T-cell (primary cell): ENCODE measurements around the gene STX17. TPM values are rescaled to one million over a fixed set of nuclear protein-coding genes. Genes with fewer than 3 reads are reported as not detected.

Experiments
- ATAC-seq, 4 experiments: fragments of 200-7000 bp in 3 of 4; fragments of 150-1000 bp in 1 of 4; cut with Tn5 transposase; replicated peaks in 1 of 4; 1 replicate in 3 of 4; 2 replicates in 1 of 4; pipeline ENCODE4 v1.10.0; 2021; ENCODE audit warnings: moderate library complexity in 3 of 4, mild to moderate bottlenecking in 2 of 4, moderate number of reproducible peaks in 1 of 4
- CTCF ChIA-PET, 2 donors: fragments of 300-600 bp; sonication (Branson Sonifier 250); formaldehyde crosslinking; loops; one replicate each; lab custom pipeline; 2022; ENCODE audit warnings: antibody characterized with exemption in 2 of 2; lab: Charles Lee
- POLR2A ChIA-PET, 2 donors: fragments of 300-600 bp; sonication (Branson Sonifier 250); formaldehyde crosslinking; loops; one replicate each; lab custom pipeline; 2022; ENCODE audit warnings: antibody characterized with exemption in 2 of 2; lab: Charles Lee
- DNase-seq, 35 experiments: peaks; one replicate each; pipeline versions ENCODE4 v3.0.0 to v3.0.0-alpha.2; 2013 to 2023
- H3K27ac ChIP-seq: one replicate; pipeline ENCODE4 v1.5.1; 2013; ENCODE audit warnings: low read length
- H3K27me3 ChIP-seq, 2 experiments: replicated peaks in 1 of 2; 1 replicate in 1 of 2; 2 replicates in 1 of 2; pipeline versions ENCODE4 v1.6.1 to v1.7.0; 2013; ENCODE audit warnings: low read length in 1 of 2, mixed read lengths in 1 of 2; ENCODE audit not compliant: control insufficient read depth in 2 of 2, insufficient read depth in 2 of 2; ENCODE audit errors: extremely low read depth in 1 of 2
- H3K36me3 ChIP-seq, 2 donors: 1 replicate in 1 of 2; 2 replicates in 1 of 2; pipeline versions ENCODE4 v1.6.1 to v1.7.0; 2013; ENCODE audit warnings: low read length in 1 of 2; ENCODE audit not compliant: control insufficient read depth in 2 of 2, insufficient read depth in 1 of 2; ENCODE audit errors: extremely low read depth in 1 of 2
- H3K4me1 ChIP-seq, 2 experiments: 1 replicate in 1 of 2; 2 replicates in 1 of 2; pipeline versions ENCODE4 v1.6.1 to v1.7.0; 2013; ENCODE audit warnings: low read length in 2 of 2, mixed read lengths in 1 of 2; ENCODE audit not compliant: insufficient read depth in 2 of 2, control insufficient read depth in 1 of 2; ENCODE audit errors: extremely low read depth in 1 of 2
- H3K4me3 ChIP-seq, 2 donors: 1 replicate in 1 of 2; 2 replicates in 1 of 2; pipeline versions ENCODE4 v1.5.1 to v1.7.0; 2013; ENCODE audit warnings: mild to moderate bottlenecking in 2 of 2, low read length in 1 of 2, moderate library complexity in 1 of 2; ENCODE audit not compliant: control insufficient read depth in 1 of 2; ENCODE audit errors: extremely low read depth in 1 of 2
- H3K9me3 ChIP-seq: 2 replicates; pipeline ENCODE4 v1.7.0; 2013
- H3K27ac Mint-ChIP-seq, 2 donors: one replicate each; pipeline ENCODE4 v1.8.0; 2020 to 2021; ENCODE audit warnings: mild to moderate bottlenecking in 2 of 2, mixed read lengths in 2 of 2
- H3K27me3 Mint-ChIP-seq, 2 donors: one replicate each; pipeline ENCODE4 v1.8.0; 2021 to 2022; ENCODE audit warnings: mixed read lengths in 2 of 2
- H3K36me3 Mint-ChIP-seq: one replicate; pipeline ENCODE4 v1.8.0; 2021; ENCODE audit warnings: mixed read lengths
- H3K4me1 Mint-ChIP-seq, 3 donors: one replicate each; pipeline ENCODE4 v1.8.0; 2020 to 2022; ENCODE audit warnings: mixed read lengths in 3 of 3, mild to moderate bottlenecking in 1 of 3
- H3K4me3 Mint-ChIP-seq, 3 donors: one replicate each; pipeline ENCODE4 v1.8.0; 2020 to 2022; ENCODE audit warnings: mild to moderate bottlenecking in 3 of 3, mixed read lengths in 3 of 3, moderate library complexity in 3 of 3
- H3K9me3 Mint-ChIP-seq, 3 donors: one replicate each; pipeline ENCODE4 v1.8.0; 2020 to 2022; ENCODE audit warnings: mixed read lengths in 3 of 3
- WGBS: methylation state at CpG from one replicate; pipeline ENCODE4 v1.1.5; 2013; ENCODE audit warnings: missing lambda C conversion rate; ENCODE audit not compliant: insufficient coverage; 5-methylcytosine and 5-hydroxymethylcytosine counted together
- total RNA-seq, 35 experiments: library from RNA in 6 of 35; stranded (reverse) in 6 of 35; fragments of 120-200 nt in 1 of 35; gene quantifications; one replicate each; pipeline versions ENCODE4 v1.2.1 to v1.2.4 and lab custom pipeline; 2013 to 2026

Gene STX17
- total RNA-seq, 5 donors from 2014 or later (not counting 1 experiment from before 2014, with no cell fraction given) = 33.5 to 47.5 (median 35.9) TPM

DNA sequence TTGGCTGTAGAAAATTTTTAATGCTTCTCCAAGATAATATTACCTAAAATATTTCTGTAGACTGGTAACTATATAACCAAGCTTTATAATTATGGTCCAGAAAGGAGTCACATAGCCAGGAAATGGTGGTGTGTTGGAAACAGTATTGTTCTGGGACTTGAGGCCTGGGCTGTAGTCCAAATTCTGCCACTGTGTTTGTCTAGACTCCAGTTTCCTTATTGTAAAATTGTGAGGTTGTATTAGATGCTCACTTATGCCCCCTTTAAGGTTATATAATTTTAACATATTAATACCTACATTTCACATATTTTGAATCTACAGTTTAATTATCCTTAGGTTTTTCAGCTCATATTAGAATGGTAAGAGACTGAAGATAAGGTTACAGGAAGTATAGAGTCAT is 42.4 kb downstream of the STX17 start:
- Mint-ChIP-seq H3K4me3 (no peak overlapping the region), H3K27ac (no peak overlapping the region), H3K27me3 (no peaks in the 10 kb centered on the region), H3K4me1 (peaks cover 16 to 24% (median 21%) of the 10 kb centered on the region in 3 donors), H3K9me3 (no peaks in the 10 kb centered on the region), H3K36me3 (peaks cover 29% of the 10 kb centered on the region)
- peaks cover 0 to 7% of the 10 kb centered on the region in 2 donors for H3K36me3 ChIP-seq
- H3K4me1 ChIP-seq = no peaks in the 10 kb centered on the region
- H3K4me3 ChIP-seq = no peak overlapping the region
- no peak for ATAC-seq
- H3K27ac ChIP-seq = no peak overlapping the region
- DNase-seq = no peak
- no peaks in the 10 kb centered on the region for H3K9me3 ChIP-seq
- no peaks in the 10 kb centered on the region for H3K27me3 ChIP-seq
- ChIA-PET POLR2A (no interaction called here), CTCF (no interaction called here)

DNA sequence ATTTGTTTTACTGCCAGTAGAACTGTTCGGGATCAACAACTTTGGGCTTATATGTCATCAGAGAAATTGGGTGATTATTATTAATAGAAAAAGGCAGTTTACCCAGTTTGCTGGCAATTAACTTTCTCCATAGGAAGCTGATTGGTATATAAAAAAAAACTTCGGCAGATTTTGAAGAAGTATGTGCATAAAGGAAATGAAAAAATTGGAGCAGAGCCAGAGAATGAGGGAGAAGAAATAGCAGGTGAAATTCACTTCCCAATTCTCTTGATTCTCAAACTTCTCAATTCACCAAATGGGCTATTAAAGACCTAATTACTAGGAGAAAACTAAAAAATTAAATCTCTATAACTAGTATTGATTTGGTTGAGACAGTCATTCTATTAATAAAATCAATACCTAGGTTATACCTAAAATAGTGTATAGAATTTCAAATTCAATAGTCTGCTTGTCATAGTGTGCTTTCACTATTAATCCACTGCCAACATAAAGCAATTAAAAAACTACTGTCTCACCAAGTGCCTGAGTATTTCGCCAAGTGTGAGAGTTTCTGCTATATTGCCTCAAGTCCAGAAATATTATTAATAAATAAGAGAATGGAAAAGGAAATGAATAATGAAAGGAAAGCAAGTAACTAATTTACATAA is 47.5 kb downstream of the STX17 start:
- no peak overlapping the region for H3K27ac Mint-ChIP-seq
- H3K4me3 Mint-ChIP-seq = no peak overlapping the region
- no peak overlapping the region for H3K4me3 ChIP-seq
- peaks cover 0 to 7% of the 10 kb centered on the region in 2 donors for H3K36me3 ChIP-seq
- WGBS = no CpG with 5 or more reads among the region's 3 CpGs
- H3K9me3 ChIP-seq = no peaks in the 10 kb centered on the region
- ChIA-PET CTCF (no interaction called here), POLR2A (no interaction called here)
- H3K4me1 ChIP-seq = peaks cover 0 to 10% of the 10 kb centered on the region in 2 experiments
- H3K27ac ChIP-seq = no peak overlapping the region
- H3K36me3 Mint-ChIP-seq = peaks cover 44% of the 10 kb centered on the region
- H3K27me3 ChIP-seq = no peaks in the 10 kb centered on the region
- DNase-seq = no peak
- H3K27me3 Mint-ChIP-seq = no peaks in the 10 kb centered on the region
- H3K4me1 Mint-ChIP-seq = peaks cover 21 to 23% (median 22%) of the 10 kb centered on the region in 3 donors
- H3K9me3 Mint-ChIP-seq = no peaks in the 10 kb centered on the region
- no peak for ATAC-seq

DNA sequence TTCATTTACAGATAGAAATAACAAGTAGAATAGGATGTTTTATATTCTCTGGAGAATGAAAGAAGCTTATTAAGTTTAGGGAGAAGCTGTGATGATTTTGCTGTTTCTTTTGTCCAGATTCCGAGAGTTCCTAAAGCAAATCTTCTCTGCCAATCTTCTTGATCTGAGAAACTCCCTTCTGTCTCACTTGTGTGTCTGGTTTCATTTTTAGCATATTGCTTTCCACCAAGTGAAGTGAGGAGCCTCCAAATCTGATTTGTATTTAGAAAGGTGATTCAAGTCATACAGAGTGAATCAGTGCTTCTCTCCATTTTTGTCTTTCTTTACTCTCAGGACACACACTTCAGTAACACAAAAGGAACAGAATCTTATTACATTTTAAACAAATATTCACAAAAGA is 48.4 kb downstream of the STX17 start:
- peak in 1 of 4 experiments; percentile 32 for ATAC-seq
- CTCF ChIA-PET = no interaction called here

DNA sequence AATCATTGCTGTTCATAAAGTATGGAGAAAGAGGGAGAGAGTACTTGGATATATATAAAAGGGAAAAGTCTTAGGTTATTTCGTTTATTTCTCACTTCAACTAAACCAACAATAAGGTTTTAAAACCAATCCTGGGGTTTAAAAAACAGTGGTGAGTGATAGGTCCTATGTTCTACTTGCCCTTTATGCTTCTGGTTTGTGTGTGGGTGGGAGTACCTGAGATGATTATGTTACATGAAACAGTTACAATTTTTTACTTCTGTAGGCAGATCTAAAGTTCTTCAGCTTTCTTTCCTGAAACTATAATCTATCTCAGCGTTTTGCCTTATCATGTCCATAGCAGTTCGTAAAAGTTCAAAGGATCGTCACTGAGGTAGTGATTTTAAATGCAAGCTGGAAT is 49.2 kb downstream of the STX17 start:
- peak overlapping the region in 1 of 3 donors; percentile 2 for H3K4me3 Mint-ChIP-seq
- no peak for ATAC-seq
- peaks cover 0 to 10% of the 10 kb centered on the region in 2 experiments for H3K4me1 ChIP-seq
- no peak overlapping the region for H3K27ac ChIP-seq
- DNase-seq = no peak
- H3K27me3 ChIP-seq = no peaks in the 10 kb centered on the region
- H3K36me3 Mint-ChIP-seq = peaks cover 46% of the 10 kb centered on the region
- 81% methylated on average over 2 of the region's 4 CpGs for WGBS
- no peaks in the 10 kb centered on the region for H3K9me3 Mint-ChIP-seq
- H3K27me3 Mint-ChIP-seq = no peaks in the 10 kb centered on the region
- H3K9me3 ChIP-seq = no peaks in the 10 kb centered on the region
- H3K27ac Mint-ChIP-seq = peak overlapping the region in 1 of 2 donors; percentile 0
- H3K36me3 ChIP-seq = peaks cover 0 to 15% of the 10 kb centered on the region in 2 donors
- no peak overlapping the region for H3K4me3 ChIP-seq
- ChIA-PET CTCF (no interaction called here), POLR2A (interaction anchor here in 1 of 2 donors (0.6 kb wide), 1 partner anchor 131 kb away, joined by 4 read pairs; no protein-coding TSS in a partner anchor)
- H3K4me1 Mint-ChIP-seq = peaks cover 19 to 23% (median 21%) of the 10 kb centered on the region in 3 donors

More for the DNA sequence above, 48.4 kb downstream of the STX17 start:
- H3K36me3 Mint-ChIP-seq = peaks cover 46% of the 10 kb centered on the region
- H3K27ac ChIP-seq = no peak overlapping the region
- no peak overlapping the region for H3K27ac Mint-ChIP-seq
- no peak overlapping the region for H3K4me3 ChIP-seq
- H3K9me3 Mint-ChIP-seq = no peaks in the 10 kb centered on the region
- DNase-seq = peak in 1 of 35 experiments; percentile 8
- POLR2A ChIA-PET = no interaction called here
- H3K36me3 ChIP-seq = peaks cover 0 to 11% of the 10 kb centered on the region in 2 donors
- no peak overlapping the region for H3K4me3 Mint-ChIP-seq
- no peaks in the 10 kb centered on the region for H3K27me3 Mint-ChIP-seq
- H3K27me3 ChIP-seq = no peaks in the 10 kb centered on the region
- peaks cover 21 to 23% (median 22%) of the 10 kb centered on the region in 3 donors for H3K4me1 Mint-ChIP-seq
- peaks cover 0 to 10% of the 10 kb centered on the region in 2 experiments for H3K4me1 ChIP-seq
- no CpG with 5 or more reads among the region's 1 CpG for WGBS
- no peaks in the 10 kb centered on the region for H3K9me3 ChIP-seq

DNA sequence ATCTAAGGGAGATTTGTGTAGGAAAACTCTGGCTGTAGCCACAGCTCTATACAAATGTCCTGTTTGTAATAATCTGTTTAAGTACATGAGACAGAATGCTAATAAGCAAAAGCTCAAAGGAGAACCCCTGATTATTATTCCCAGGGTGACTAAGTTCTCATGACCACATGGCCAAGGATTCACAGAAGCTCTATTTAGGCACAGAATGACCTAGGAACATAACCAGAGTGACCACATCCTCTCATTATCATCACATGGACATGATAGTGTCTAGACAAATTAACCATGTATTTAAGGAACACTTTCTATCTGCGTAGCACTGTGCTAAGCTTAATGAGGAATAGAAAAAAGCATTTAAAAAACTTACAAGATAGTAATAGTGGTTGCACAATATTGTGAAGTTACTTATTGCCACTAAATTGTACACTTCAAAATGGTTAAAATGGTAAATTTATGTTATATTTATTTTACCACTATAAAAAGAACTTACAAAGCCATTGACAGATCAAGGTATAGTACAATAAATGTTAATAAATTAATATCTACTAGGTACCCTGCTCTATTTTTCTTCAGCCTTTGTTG is 56.3 kb downstream of the STX17 start:
- Mint-ChIP-seq H3K4me3 (no peak overlapping the region), H3K36me3 (peaks cover 47% of the 10 kb centered on the region), H3K4me1 (peaks cover 0 to 5% (median 0%) of the 10 kb centered on the region in 3 donors), H3K9me3 (no peaks in the 10 kb centered on the region), H3K27ac (no peak overlapping the region), H3K27me3 (no peaks in the 10 kb centered on the region)
- H3K27ac ChIP-seq = no peak overlapping the region
- no peak for DNase-seq
- WGBS = no CpG with 5 or more reads among the region's 1 CpG
- H3K27me3 ChIP-seq = no peaks in the 10 kb centered on the region
- POLR2A ChIA-PET = no interaction called here
- no peaks in the 10 kb centered on the region for H3K4me1 ChIP-seq
- CTCF ChIA-PET = no interaction called here
- H3K9me3 ChIP-seq = no peaks in the 10 kb centered on the region
- ATAC-seq = no peak
- no peak overlapping the region for H3K4me3 ChIP-seq
- peaks cover 0 to 30% of the 10 kb centered on the region in 2 donors for H3K36me3 ChIP-seq

DNA sequence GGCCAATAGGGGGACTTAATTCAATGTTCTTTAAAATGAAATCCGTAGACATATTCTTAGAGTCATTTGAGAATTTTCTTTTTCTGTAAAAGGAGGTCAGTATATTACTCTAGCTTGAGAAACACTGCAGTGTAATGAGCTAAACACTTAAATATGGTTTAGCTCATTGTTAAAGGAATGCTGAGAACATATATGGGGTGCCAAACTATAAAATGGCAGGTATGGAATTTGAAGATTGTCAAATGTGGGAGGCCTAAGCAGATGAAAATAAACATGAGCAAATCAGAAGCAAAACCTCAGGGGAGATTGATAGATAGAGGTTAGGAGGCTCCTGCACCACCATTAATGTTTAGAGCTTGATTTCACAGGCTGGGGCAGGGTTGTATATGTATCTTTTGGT is 57.9 kb downstream of the STX17 start:
- H3K9me3 Mint-ChIP-seq = no peaks in the 10 kb centered on the region
- CTCF ChIA-PET = no interaction called here
- 90% methylated on average over 1 of the region's 1 CpG for WGBS

More for the DNA sequence above, 57.9 kb downstream of the STX17 start:
- Histone ChIP-seq H3K4me1 (no peaks in the 10 kb centered on the region), H3K27ac (no peak overlapping the region), H3K27me3 (no peaks in the 10 kb centered on the region), H3K4me3 (no peak overlapping the region), H3K9me3 (no peaks in the 10 kb centered on the region), H3K36me3 (peaks cover 0 to 41% of the 10 kb centered on the region in 2 donors)
- H3K36me3 Mint-ChIP-seq = peaks cover 46% of the 10 kb centered on the region
- no peaks in the 10 kb centered on the region for H3K4me1 Mint-ChIP-seq
- H3K4me3 Mint-ChIP-seq = no peak overlapping the region
- H3K27me3 Mint-ChIP-seq = no peaks in the 10 kb centered on the region
- ATAC-seq (no peak), DNase-seq (no peak)
- no peak overlapping the region for H3K27ac Mint-ChIP-seq
- POLR2A ChIA-PET = interaction anchor here in 1 of 2 donors (0.7 kb wide), 1 partner anchor 57 kb away, joined by 3 read pairs; no protein-coding TSS in a partner anchor
